HepG2 (cell line): ENCODE data around the gene MIER1. TPM values are rescaled to one million over a fixed set of nuclear protein-coding genes. Genes with fewer than 3 reads are reported as not detected.

Experiments used
- ATAC-seq: fragments of 200-7000 bp; cut with Tn5 transposase; 3 replicates; pipeline ENCODE4 v1.9.1; 2020; ENCODE audit warnings: mild to moderate bottlenecking, moderate library complexity
- BruUV-seq: library from RNA; stranded (reverse); fragments of 400-500 nt; replicated peaks from 2 replicates; lab custom pipeline; 2021; lab: Mats Ljungman, UMichigan
- CTCF ChIA-PET: fragments of 300-600 bp; formaldehyde crosslinking; extraction: SDS; loops from one replicate; lab custom pipeline; 2021; ENCODE audit warnings: low total read pairs, inconsistent platforms, low intra/inter-chr PET ratio; lab: Yijun Ruan, JAX
- POLR2A ChIA-PET: fragments of 350-600 bp; sonication (Branson Sonifier 250); formaldehyde crosslinking; loops from one replicate; lab custom pipeline; 2020; ENCODE audit warnings: antibody characterized with exemption, inconsistent platforms; lab: Yijun Ruan, JAX
- DNase-seq: peaks from one replicate; pipeline ENCODE4 v3.0.0-alpha.2; 2015; ENCODE audit warnings: low spot score
- FAIRE-seq: peaks from 3 replicates; lab custom pipeline; 2011; peaks lifted over from hg19 to GRCh38; lab: Jason Lieb, UNC
- H2AFZ ChIP-seq: one replicate; pipeline ENCODE4 v1.6.1; 2011; ENCODE audit warnings: low read length, inconsistent platforms
- H3K27ac ChIP-seq: fragments of 300-600 bp; 3 replicates; pipeline ENCODE4 v1.8.0; 2011; ENCODE audit warnings: mixed run types, mild to moderate bottlenecking, mixed read lengths, low read length, inconsistent platforms; ENCODE audit not compliant: insufficient read depth; ENCODE audit errors: extremely low read length
- H3K27me3 ChIP-seq, 2 experiments: fragments of 200-600 bp in 1 of 2; 2 replicates in 1 of 2; 3 replicates in 1 of 2; pipeline versions ENCODE4 v1.6.0 to v1.8.0; 2011; ENCODE audit warnings: low read length in 2 of 2, mild to moderate bottlenecking in 2 of 2, moderate library complexity in 2 of 2, inconsistent platforms in 1 of 2; ENCODE audit not compliant: insufficient read depth in 2 of 2, control insufficient read depth in 1 of 2
- H3K36me3 ChIP-seq, 2 experiments: fragments of 200-600 bp in 1 of 2; replicated peaks in 1 of 2; 2 replicates in 1 of 2; 3 replicates in 1 of 2; pipeline versions ENCODE4 v1.5.1 to v1.8.0; 2011; ENCODE audit warnings: low read length in 2 of 2, inconsistent platforms in 1 of 2; ENCODE audit not compliant: insufficient read depth in 2 of 2, control insufficient read depth in 1 of 2
- H3K4me1 ChIP-seq: 2 replicates; pipeline ENCODE4 v1.5.1; 2012; ENCODE audit warnings: low read length, inconsistent platforms; ENCODE audit not compliant: insufficient read depth
- H3K4me2 ChIP-seq: 2 replicates; pipeline ENCODE4 v1.6.0; 2011; ENCODE audit warnings: low read depth, low read length, inconsistent platforms
- H3K4me3 ChIP-seq, 3 experiments: fragments of 200-600 bp in 1 of 3; sonication (generic), shearing (Covaris generic) in 1 of 3; replicated peaks in 1 of 3; 2 replicates each; pipeline ENCODE4 v1.5.1; 2011 to 2016; ENCODE audit warnings: low read length in 3 of 3, inconsistent platforms in 2 of 3, low read depth in 2 of 3, mild to moderate bottlenecking in 2 of 3, control low read depth in 1 of 3, mixed read lengths in 1 of 3; ENCODE audit not compliant: insufficient read depth in 1 of 3
- H3K79me2 ChIP-seq: one replicate; pipeline ENCODE4 v1.6.1; 2011; ENCODE audit warnings: low read length, inconsistent platforms; ENCODE audit not compliant: insufficient read depth
- H3K9ac ChIP-seq: 2 replicates; pipeline ENCODE4 v1.6.0; 2011; ENCODE audit warnings: mild to moderate bottlenecking, low read depth, low read length, inconsistent platforms; ENCODE audit not compliant: insufficient read depth
- H3K9me3 ChIP-seq: 2 replicates; pipeline ENCODE4 v1.5.1; 2012; ENCODE audit warnings: mild to moderate bottlenecking, low read length
- H4K20me1 ChIP-seq: 2 replicates; pipeline ENCODE4 v1.6.0; 2011; ENCODE audit warnings: inconsistent platforms, mild to moderate bottlenecking, low read length, moderate library complexity; ENCODE audit not compliant: insufficient read depth
- CBX5 ChIP-seq: sonication (generic); formaldehyde crosslinking; IDR thresholded peaks from 2 replicates; pipeline ENCODE4 v1.4.0; 2020; ENCODE audit warnings: missing genetic modification reagents, borderline replicate concordance
- CENPBD1 ChIP-seq: sonication (generic); formaldehyde crosslinking; IDR thresholded peaks from 2 replicates; pipeline ENCODE4 v1.8.0; 2022; ENCODE audit warnings: missing genetic modification reagents, low read depth, mild to moderate bottlenecking, borderline replicate concordance
- HNRNPK ChIP-seq: fragments of 200-400 bp; formaldehyde crosslinking; IDR thresholded peaks from 2 replicates; pipeline ENCODE4 v1.6.1; 2018; ENCODE audit warnings: low read length, low read depth, moderate library complexity, mild to moderate bottlenecking; ENCODE audit not compliant: poor library complexity, severe bottlenecking
- KIAA2018 ChIP-seq: sonication (generic); formaldehyde crosslinking; IDR thresholded peaks from 2 replicates; pipeline ENCODE4 v1.5.0; 2020; ENCODE audit warnings: mild to moderate bottlenecking, missing genetic modification reagents, borderline replicate concordance
- MLX ChIP-seq: IDR thresholded peaks from 2 replicates; pipeline ENCODE4 v1.6.1; 2016
- MTA3 ChIP-seq: sonication (generic); formaldehyde crosslinking; IDR thresholded peaks from 2 replicates; pipeline ENCODE4 v1.4.0; 2020; ENCODE audit warnings: missing genetic modification reagents
- SNRNP70 ChIP-seq: fragments of 200-400 bp; formaldehyde crosslinking; IDR thresholded peaks from 2 replicates; pipeline ENCODE4 v1.6.1; 2017; ENCODE audit warnings: mild to moderate bottlenecking, low read depth, low read length, moderate library complexity
- SSRP1 ChIP-seq: IDR thresholded peaks from 2 replicates; pipeline ENCODE4 v1.6.1; 2016; ENCODE audit warnings: control low read depth
- ZMAT3 ChIP-seq: sonication (generic); formaldehyde crosslinking; conservative IDR thresholded peaks from 2 replicates; pipeline ENCODE4 v1.7.0; 2021; ENCODE audit warnings: missing genetic modification reagents
- ZNF234 ChIP-seq: sonication (generic); formaldehyde crosslinking; conservative IDR thresholded peaks from 2 replicates; pipeline ENCODE4 v1.5.1; 2020; ENCODE audit warnings: mild to moderate bottlenecking, missing genetic modification reagents
- WGBS: methylation state at CpG from one replicate; pipeline ENCODE4 v1.1.6; 2017; ENCODE audit warnings: low lambda C conversion rate; 5-methylcytosine and 5-hydroxymethylcytosine counted together
- in situ Hi-C: cut with HindIII; loops from 2 replicates; pipeline ENCODE4 v1.10.0; 2017; ENCODE audit warnings: low pct_unique_long_range_greater_than_20kb; ENCODE audit not compliant: extremely low pct_ligation_motif_present
- intact Hi-C: fragments of 100-400 bp; cut with micrococcal nuclease; formaldehyde crosslinking; loops from one replicate; pipeline ENCODE4 v1.10.0; 2022; ENCODE audit not compliant: unreplicated experiment
- polyA plus RNA-seq, 8 experiments: library from polyadenylated mRNA; depleted of rRNA in 3 of 8; stranded (reverse) in 7 of 8; unstranded in 1 of 8; fragments of >200 nt; fragmentation: Illumina TruSeq in 4 of 8; extraction: Trizol in 4 of 8; gene quantifications; 2 replicates each; pipeline versions ENCODE4 v1.2.1 to v1.2.3, GENCODE V29; 2011 to 2016; ENCODE audit warnings: low read depth in 4 of 8, missing spikeins in 1 of 8, mixed read lengths in 1 of 8; ENCODE audit not compliant: insufficient read depth in 1 of 8
- total RNA-seq, 5 experiments: library from RNA; depleted of rRNA; stranded (reverse); fragments of >200 nt; fragmentation: Illumina TruSeq; extraction: Trizol; gene quantifications; 2 replicates each; pipeline ENCODE4 v1.2.3, GENCODE V29; 2016; ENCODE audit warnings: low read depth in 1 of 5
- TF ChIP-seq, protein P1 (sequence below): sonication (generic); formaldehyde crosslinking; conservative IDR thresholded peaks from 2 replicates; pipeline ENCODE4 v1.5.0; 2020; ENCODE audit warnings: missing genetic modification reagents

MIER1 gene
- total and polyA plus RNA-seq, 2 of the 13 experiments (the other 11 are each of a cell fraction or from before 2014, with no cell fraction given) = 7.0 to 30.4 TPM

DNA sequence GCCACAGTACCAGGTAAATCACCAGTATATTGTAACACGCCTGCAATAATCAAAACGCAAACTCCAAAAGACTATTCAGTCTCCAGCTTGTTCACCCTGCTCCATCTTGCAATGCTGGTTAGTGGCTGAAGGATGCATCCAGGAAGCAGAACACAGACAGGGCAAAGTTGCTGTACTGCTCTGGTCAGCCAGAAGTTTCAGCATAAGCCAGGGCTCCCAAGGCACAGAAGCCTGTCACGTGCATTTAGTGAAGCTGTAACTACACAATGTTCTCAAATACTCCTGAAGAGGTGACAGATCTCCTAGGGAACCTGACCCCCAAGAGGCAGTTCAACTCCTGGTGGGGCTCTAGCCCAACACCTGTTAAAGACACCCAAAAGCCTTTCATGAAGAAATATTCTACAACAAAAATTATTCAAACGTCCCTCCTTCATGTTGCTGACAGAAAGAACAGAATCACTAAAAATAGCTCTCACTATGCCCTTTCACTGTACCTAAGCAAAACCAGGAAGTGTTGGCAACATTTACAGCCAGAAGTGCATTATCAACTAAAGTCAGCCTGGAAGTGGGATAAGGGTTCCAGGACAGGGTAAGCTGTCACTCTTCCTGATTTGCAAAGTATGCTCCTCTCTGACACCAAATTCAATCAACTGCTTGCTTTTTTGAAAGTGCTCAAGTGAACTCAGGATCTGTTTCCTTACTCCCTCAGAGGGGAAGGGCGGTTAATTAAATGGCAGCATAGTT is 77.1 kb downstream of the MIER1 start:
- no TSS peak for BruUV-seq
- no peaks in the 10 kb centered on the region for H3K9me3 ChIP-seq
- no peak overlapping the region for H3K4me3 ChIP-seq
- 90% methylated on average over 4 of the region's 5 CpGs for WGBS
- H3K4me2 ChIP-seq = no peak overlapping the region
- DNase-seq = no peak
- CTCF ChIA-PET = no interaction called here
- POLR2A ChIA-PET = no interaction called here
- H3K36me3 ChIP-seq = peaks cover 4 to 64% of the 10 kb centered on the region in 2 experiments
- no peaks in the 10 kb centered on the region for H3K4me1 ChIP-seq
- 0 out of 2 replicates have a peak, but pooled peaks cover 4% of the 10 kb centered on the region for H4K20me1 ChIP-seq
- no peak for ATAC-seq
- no peak overlapping the region for H2AFZ ChIP-seq
- FAIRE-seq = no peak
- intact Hi-C loops = loop anchor here (5.0 kb wide), 1 partner anchor 35 kb away; no protein-coding TSS in a partner anchor
- no peaks in the 10 kb centered on the region for H3K27me3 ChIP-seq
- no peak overlapping the region for H3K9ac ChIP-seq
- H3K27ac ChIP-seq = no peak overlapping the region
- in situ Hi-C loops = no loop called here
- no peaks in the 10 kb centered on the region for H3K79me2 ChIP-seq
- TF ChIP-seq HNRNPK = no peak
- no peak for TF ChIP-seq MTA3 (CRISPR knock-in tag)
- no peak for TF ChIP-seq SNRNP70
- no peak for TF ChIP-seq ZMAT3 (CRISPR knock-in tag)
- TF ChIP-seq CBX5 (CRISPR knock-in tag) = no peak
- TF ChIP-seq SSRP1 (CRISPR knock-in tag) = no peak
- no peak for TF ChIP-seq KIAA2018
- TF ChIP-seq, protein P1, sequence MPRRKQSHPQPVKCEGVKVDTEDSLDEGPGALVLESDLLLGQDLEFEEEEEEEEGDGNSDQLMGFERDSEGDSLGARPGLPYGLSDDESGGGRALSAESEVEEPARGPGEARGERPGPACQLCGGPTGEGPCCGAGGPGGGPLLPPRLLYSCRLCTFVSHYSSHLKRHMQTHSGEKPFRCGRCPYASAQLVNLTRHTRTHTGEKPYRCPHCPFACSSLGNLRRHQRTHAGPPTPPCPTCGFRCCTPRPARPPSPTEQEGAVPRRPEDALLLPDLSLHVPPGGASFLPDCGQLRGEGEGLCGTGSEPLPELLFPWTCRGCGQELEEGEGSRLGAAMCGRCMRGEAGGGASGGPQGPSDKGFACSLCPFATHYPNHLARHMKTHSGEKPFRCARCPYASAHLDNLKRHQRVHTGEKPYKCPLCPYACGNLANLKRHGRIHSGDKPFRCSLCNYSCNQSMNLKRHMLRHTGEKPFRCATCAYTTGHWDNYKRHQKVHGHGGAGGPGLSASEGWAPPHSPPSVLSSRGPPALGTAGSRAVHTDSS (CRISPR knock-in tag) = no peak
- no peak for TF ChIP-seq CENPBD1 (CRISPR knock-in tag)
- no peak for TF ChIP-seq ZNF234 (CRISPR knock-in tag)
- TF ChIP-seq MLX (CRISPR knock-in tag) = no peak
